Panc1 (cell line): ENCODE results near the gene DIPK1B. TPM values are rescaled to one million over a fixed set of nuclear protein-coding genes. Genes with fewer than 3 reads are reported as not detected.

Source experiments
- ATAC-seq: fragments of 200-7000 bp; cut with Tn5 transposase; 2 replicates; pipeline ENCODE4 v1.9.1; 2020; ENCODE audit warnings: mild to moderate bottlenecking, moderate library complexity
- BruUV-seq: library from RNA; stranded (reverse); fragments of 400-500 nt; replicated peaks from 2 replicates; lab custom pipeline; 2021; lab: Mats Ljungman, UMichigan
- CTCF ChIA-PET: fragments of 300-600 bp; sonication (Branson Sonifier 250); formaldehyde crosslinking; loops from one replicate; lab custom pipeline; 2022; ENCODE audit warnings: antibody characterized with exemption; lab: Charles Lee
- POLR2A ChIA-PET: fragments of 300-600 bp; sonication (Branson Sonifier 250); formaldehyde crosslinking; loops from one replicate; lab custom pipeline; 2022; ENCODE audit warnings: antibody characterized with exemption; lab: Charles Lee
- DNase-seq: peaks from one replicate; pipeline ENCODE4 v3.0.0-alpha.2; 2010; ENCODE audit warnings: low read depth, low spot score
- H3K27ac ChIP-seq: 2 replicates; pipeline ENCODE4 v1.5.1; 2011; ENCODE audit warnings: mild to moderate bottlenecking, low read length, inconsistent platforms
- H3K27me3 ChIP-seq: fragments of 200-500 bp; sonication (Bioruptor generic); 2 replicates; pipeline ENCODE4 v1.6.0; 2014; ENCODE audit warnings: low read length, inconsistent platforms; ENCODE audit not compliant: control insufficient read depth, insufficient read depth
- H3K36me3 ChIP-seq: fragments of 200-500 bp; sonication (Bioruptor generic); 2 replicates; pipeline ENCODE4 v1.5.1; 2014; ENCODE audit warnings: inconsistent platforms, mild to moderate bottlenecking, low read length, moderate library complexity; ENCODE audit not compliant: control insufficient read depth, insufficient read depth
- H3K4me1 ChIP-seq: 2 replicates; pipeline ENCODE4 v1.5.1; 2011; ENCODE audit warnings: inconsistent platforms, mild to moderate bottlenecking, low read length, moderate library complexity; ENCODE audit not compliant: control insufficient read depth, insufficient read depth
- H3K4me3 ChIP-seq, 2 experiments: 2 replicates each; pipeline ENCODE4 v1.5.1; 2011 to 2012; ENCODE audit warnings: low read depth in 2 of 2, low read length in 2 of 2, mild to moderate bottlenecking in 2 of 2, inconsistent platforms in 1 of 2, moderate library complexity in 1 of 2
- H3K9me3 ChIP-seq: fragments of 200-500 bp; sonication (Bioruptor generic); 2 replicates; pipeline ENCODE4 v1.5.1; 2014; ENCODE audit warnings: low read depth, mild to moderate bottlenecking, inconsistent platforms, low read length, moderate library complexity; ENCODE audit not compliant: control insufficient read depth, insufficient read depth
- CTCF ChIP-seq: fragments of 450-650 bp; IDR thresholded peaks from 2 replicates; pipeline ENCODE4 v1.5.1; 2017; ENCODE audit warnings: mild to moderate bottlenecking
- POLR2AphosphoS5 ChIP-seq: IDR thresholded peaks from 2 replicates; pipeline ENCODE4 v1.6.1; 2012; ENCODE audit warnings: mild to moderate bottlenecking, low read depth, low read length, moderate library complexity
- REST ChIP-seq, 2 experiments: IDR thresholded peaks; 2 replicates each; pipeline ENCODE4 v1.6.1; 2011 to 2012; ENCODE audit warnings: low read depth in 2 of 2, control low read depth in 1 of 2, low read length in 1 of 2, mild to moderate bottlenecking in 1 of 2, moderate library complexity in 1 of 2; ENCODE audit not compliant: insufficient read depth in 1 of 2
- SIN3A ChIP-seq: IDR thresholded peaks from 2 replicates; pipeline ENCODE4 v1.6.1; 2012; ENCODE audit warnings: low read depth, mild to moderate bottlenecking, low read length, moderate library complexity, borderline replicate concordance; ENCODE audit not compliant: insufficient read depth
- TCF7L2 ChIP-seq: IDR thresholded peaks from 2 replicates; pipeline ENCODE4 v1.6.1; 2011; ENCODE audit warnings: mild to moderate bottlenecking, low read depth, low read length, inconsistent platforms
- in situ Hi-C: cut with HindIII; loops from 2 replicates; pipeline ENCODE4 v1.10.0; 2016; ENCODE audit warnings: low sequenced_read_pairs, low pct_unique_long_range_greater_than_20kb
- intact Hi-C: fragments of 100-400 bp; cut with micrococcal nuclease; formaldehyde crosslinking; loops from one replicate; pipeline ENCODE4 v1.10.0; 2022; ENCODE audit not compliant: unreplicated experiment
- total RNA-seq: library from RNA; stranded (reverse); gene quantifications from one replicate; pipeline ENCODE4 v1.2.1, GENCODE V29; 2021; ENCODE audit not compliant: unreplicated experiment

DIPK1B gene
- total RNA-seq, 1 experiment from 2014 or later: 10.6 TPM

- no peaks in the 10 kb centered on the region for H3K36me3 ChIP-seq
- no peak overlapping the region for H3K4me3 ChIP-seq
- in situ Hi-C loops: no loop called here
- intact Hi-C loops: no loop called here
- H3K9me3 ChIP-seq: no peaks in the 10 kb centered on the region
- H3K4me1 ChIP-seq: peaks cover 20% of the 10 kb centered on the region; the same call in 1 of the 2 replicates
- no peaks in the 10 kb centered on the region for H3K27me3 ChIP-seq
- no TSS peak for BruUV-seq
- ChIA-PET CTCF (interaction anchor here (0.6 kb wide), 1 partner anchor 99 kb away, joined by 3 read pairs; no protein-coding TSS in a partner anchor), POLR2A (interaction anchor here (0.5 kb wide), 1 partner anchor 31 kb away, joined by 9 read pairs; no protein-coding TSS in a partner anchor)
- no peak for TF ChIP-seq CTCF
- DNase-seq (no peak), ATAC-seq (no peak)
- no peak overlapping the region for H3K27ac ChIP-seq
Observed at GRCh38 chr9:136683173-136683745, 29.1 kb upstream of the DIPK1B start.

GRCh38 chr9:136683755-136684154, 28.6 kb upstream of the DIPK1B start:
- intact Hi-C loops: no loop called here
- TF ChIP-seq TCF7L2 (no peak), CTCF (no peak), POLR2AphosphoS5 (no peak), SIN3A (no peak), REST (IDR thresholded peaks at IDR 0.05; ENCODE audit: insufficient read depth in 1 of 2, low read depth in 2 of 2, low read length in 1 of 2) (no peak)
- ATAC-seq (no peak), DNase-seq (no peak)
- H3K27ac ChIP-seq: no peak overlapping the region
- H3K27me3 ChIP-seq: no peaks in the 10 kb centered on the region
- ChIA-PET POLR2A (interaction anchor here (0.5 kb wide), 1 partner anchor 32 kb away, joined by 9 read pairs; no protein-coding TSS in a partner anchor), CTCF (no interaction called here)
- in situ Hi-C loops: no loop called here
- BruUV-seq: no TSS peak
- peaks cover 20% of the 10 kb centered on the region; the same call in 1 of the 2 replicates for H3K4me1 ChIP-seq
- no peaks in the 10 kb centered on the region for H3K9me3 ChIP-seq
- H3K36me3 ChIP-seq: no peaks in the 10 kb centered on the region
- H3K4me3 ChIP-seq: no peak overlapping the region
